Hematopoietic multipotent progenitor cell treated with erythropoietin and hydrocortisone succinate and interleukin-3 and kit ligand, for 15 days (in vitro differentiated cells): ENCODE results near the gene CCR2.
"Not testable (repeated sequence)": the region's sequence is repeated elsewhere in the genome, so short reads cannot be mapped to it uniquely, and the experiment has no call there.

Source experiments
- DNase-seq: peaks from one replicate; pipeline ENCODE4 v3.0.0-alpha.2; 2015; ENCODE audit warnings: low spot score

CCR2 gene

GRCh38 chr3:46380471-46381221 lies 26.7 kb downstream of the CCR2 start:
- DNase-seq, result no peak

- no peak for DNase-seq
Measured at GRCh38 chr3:46381625-46382024, 27.7 kb downstream of the CCR2 start.

DNA sequence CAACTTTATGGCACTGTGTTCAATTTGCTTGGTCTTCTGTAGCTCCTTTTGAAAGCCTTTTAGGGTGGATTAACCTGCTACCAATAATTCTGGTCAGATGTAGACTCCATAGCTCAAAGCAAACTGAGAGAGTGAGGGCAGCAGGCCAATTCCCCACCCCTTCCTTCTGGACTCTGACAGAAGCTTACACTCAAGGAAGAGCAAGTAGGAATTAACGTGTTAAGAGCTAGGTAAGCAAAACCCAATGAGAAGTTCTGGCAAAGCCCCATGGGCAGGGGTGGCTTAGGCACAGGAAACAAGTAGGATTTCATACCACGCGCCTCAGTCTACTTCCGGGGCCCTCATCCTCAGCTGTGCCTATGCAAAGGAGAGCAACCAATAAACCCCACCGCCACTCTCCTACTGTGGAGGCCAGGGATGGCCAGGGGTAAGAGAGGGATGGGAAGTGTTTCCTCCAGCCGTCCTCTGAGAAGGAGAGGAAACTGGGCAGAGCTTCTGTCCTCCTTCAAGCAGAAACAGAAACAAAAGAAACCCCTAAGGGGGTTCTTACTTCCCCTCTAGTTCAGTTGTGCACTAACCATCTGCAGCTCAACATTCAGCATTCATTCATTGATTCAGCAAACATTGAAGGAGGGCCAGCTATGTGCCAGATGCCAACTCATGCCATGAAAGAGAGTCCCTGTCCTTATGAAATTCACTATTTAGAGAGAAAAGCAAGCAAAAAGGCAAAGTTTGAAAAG lies 29.5 kb downstream of the CCR2 start:
- no peak for DNase-seq

DNA sequence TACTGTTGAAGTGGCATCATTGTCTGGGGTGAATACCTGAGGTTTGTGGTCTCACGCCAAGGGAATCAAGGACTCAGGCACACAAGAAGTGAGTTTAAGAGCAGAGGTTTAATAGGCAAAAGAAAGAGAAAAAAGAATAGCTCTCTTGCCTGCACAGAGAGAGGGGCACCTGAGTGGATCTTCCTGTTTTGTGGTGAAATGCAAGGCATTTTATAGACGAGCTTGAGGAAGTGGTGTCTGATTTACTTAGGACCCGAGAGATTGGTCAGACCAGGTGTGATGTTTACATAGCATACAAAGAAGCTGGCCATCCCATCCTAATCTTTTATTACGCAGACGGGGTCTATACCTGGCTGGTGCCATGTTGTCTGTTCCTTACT lies 30.0 kb downstream of the CCR2 start:
- DNase-seq, result no peak

DNA sequence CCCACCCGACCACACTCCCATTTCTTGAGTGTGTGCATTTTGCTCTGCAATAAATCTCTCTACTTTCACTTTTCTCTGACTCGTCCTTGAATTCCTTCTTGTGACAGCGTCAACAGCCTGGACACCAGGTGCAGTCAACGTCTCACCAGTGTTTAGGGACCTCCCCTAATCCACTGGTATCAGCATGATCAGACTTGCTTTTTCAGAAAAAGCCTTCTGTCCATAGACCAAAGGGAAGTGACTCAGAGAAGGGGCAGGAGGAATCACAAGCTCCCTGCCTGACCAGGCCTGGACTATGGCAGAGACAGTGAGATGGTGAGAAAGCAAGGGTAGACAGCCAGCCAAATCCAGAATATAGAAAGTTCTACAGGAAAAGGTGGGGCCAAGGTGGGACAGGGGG lies 32.3 kb downstream of the CCR2 start:
- DNase-seq, result no peak

- DNase-seq, result peak; percentile 20
Measured at GRCh38 chr3:46388847-46389246, 34.9 kb downstream of the CCR2 start.

GRCh38 chr3:46389306-46389705 lies 35.4 kb downstream of the CCR2 start:
- no peak for DNase-seq

- not testable (repeated sequence) for DNase-seq
Measured at GRCh38 chr3:46391526-46391925, 37.6 kb downstream of the CCR2 start.

DNA sequence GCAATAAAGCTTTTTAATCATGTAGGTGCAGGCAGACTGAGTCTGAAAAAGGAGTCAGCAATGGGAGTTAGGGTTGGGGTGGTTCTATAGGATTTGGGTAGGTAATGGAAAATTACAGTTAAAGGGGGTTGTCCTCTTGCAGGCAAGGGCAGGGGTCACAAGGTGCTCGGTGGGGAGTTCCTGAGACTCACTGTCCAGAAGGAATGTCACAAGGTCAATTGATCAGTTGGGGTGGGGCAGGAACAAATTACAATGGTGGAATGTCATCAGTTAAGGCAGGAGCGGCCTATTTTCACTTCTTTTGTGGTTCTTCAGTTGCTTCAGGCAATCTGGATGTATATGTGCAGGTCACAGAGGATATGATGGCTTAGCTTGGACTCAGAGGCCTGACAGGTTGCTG lies 39.1 kb downstream of the CCR2 start:
- DNase-seq, result no peak

DNA sequence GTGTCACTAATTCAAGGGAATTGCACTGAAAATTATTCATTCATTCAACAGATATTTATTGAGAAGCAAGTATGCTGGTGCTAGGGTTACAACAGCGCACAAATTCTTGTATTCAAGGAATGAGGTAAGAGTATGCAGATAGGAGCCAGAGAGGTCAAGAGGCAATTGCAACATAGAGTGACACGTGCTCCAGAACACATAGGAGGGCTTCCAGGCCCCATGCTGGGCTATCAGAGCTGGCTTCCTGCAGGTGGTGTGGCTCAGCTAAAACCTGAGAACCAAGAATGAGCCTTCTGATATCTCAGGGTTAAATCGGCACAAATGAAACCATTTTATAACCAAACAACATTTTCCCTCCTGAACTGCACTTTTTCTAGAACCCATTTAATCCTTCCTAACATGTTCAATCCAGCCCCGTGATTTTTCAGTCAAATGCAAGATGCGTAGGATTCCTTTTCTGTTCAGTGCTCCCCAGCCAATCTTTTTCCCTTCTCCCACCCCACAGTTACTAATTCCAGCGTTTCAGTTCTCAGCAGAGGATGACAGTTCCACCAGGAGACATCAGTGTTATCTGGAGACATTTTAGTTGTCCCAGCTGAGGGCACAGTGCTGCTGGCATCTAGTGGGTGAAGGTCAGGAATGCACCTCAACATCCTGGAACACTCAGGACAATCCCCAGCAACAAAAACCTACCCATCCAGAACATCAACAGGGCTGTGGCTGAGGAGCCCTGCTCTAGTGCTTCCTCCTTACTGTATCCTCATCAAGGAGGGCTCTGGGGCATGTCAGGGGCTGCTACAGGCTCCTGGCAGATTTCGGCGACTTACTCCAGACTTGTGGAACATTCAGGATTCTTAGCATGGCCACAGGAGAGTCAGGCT lies 39.9 kb downstream of the CCR2 start:
- no peak for DNase-seq

GRCh38 chr3:46395210-46395661 lies 41.3 kb downstream of the CCR2 start:
- peak; percentile 52 for DNase-seq

DNA sequence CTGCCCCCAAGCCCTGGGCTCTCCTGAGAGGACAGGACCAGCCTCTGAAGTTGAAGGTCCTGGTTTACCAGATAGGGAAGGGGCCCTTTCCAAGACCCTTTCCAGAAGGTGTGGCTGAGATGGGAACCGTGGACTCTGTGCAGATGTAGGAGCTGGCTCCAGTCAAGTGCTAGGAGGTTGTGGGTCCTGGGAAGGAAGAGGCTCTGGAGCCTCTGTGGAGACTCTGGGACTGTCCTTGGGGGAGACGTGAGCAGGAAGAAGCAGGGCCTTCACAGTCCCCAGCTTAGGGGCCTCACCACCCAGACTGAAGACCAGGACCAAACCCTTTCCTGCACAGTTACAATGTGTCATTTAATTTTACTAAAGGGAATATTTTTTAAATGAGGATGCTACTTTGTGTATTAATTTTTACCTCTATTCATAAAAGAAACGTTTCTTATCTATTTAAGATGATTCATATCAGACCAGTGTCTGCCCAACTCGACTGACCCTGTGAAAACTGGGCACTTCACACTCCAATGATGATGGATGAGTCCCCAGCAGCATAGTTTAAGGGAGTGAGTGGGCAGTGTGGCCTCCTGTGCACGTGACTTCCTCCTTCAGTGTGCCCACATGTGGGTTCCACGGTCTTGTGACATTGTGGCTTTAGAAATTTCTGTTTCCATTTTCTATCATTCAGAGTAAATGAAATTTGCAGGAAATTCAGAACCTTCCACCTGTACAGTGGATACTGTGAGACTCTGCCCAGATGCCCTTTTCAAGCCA lies 42.0 kb downstream of the CCR2 start:
- no peak for DNase-seq

GRCh38 chr3:46397111-46397510 lies 43.2 kb downstream of the CCR2 start:
- DNase-seq, result no peak

DNA sequence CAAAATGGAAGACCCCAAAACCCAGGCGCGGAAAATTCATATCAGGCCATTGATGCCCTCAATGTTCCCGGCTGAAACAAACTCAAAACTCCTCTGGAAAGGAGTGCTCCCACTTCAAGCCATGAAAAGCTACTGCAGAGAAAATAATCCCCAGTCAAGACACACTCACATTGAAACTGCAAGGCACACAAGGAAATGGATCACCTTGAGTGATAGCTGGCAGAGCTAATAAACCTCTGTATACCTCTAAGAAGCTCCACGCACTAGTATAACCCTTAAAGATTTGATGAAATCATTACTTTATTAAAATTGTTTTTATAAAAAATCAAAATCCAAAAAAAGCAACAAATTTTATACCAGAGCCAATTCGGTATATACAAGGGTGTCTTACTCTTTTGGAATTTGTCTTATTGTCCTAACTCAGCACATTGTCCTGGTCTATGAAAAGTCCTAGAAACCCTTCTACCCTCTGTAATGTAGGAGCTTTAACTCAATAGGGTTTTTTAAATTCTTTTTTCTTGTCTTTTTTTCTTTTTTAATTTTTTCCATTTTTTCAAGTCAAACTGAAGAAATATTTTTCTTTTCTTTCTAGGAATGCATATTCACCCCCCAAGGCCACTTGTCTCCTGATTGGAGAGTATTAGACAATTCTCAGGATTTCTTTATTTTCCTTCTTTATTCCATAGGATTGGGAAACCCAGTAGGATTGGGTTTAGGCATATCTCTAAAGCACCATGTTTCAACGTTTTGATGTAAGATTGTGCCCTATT lies 44.5 kb downstream of the CCR2 start:
- no peak for DNase-seq

GRCh38 chr3:46399098-46399497 lies 45.2 kb downstream of the CCR2 start:
- no peak for DNase-seq

DNA sequence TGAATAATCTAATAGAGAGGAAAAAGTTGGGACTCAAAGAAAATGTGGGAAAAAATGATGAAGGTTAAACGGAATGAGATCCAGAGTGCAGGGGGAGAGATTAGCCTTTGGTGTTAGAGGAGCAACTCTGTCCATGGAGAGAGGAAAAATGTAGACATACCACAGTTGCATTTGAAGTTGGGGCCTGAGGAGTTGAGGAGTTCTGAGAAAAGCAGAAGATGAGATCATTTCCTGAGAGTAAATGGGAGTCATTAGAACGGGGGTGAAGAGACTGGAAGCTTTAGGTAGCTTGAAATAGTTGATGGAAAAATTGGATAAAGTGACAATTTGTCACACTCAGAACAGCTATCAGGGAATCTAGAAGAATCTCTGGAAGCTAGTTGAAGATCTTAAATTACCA lies 45.6 kb downstream of the CCR2 start:
- DNase-seq, result no peak

- DNase-seq, result peak; percentile 51
Measured at GRCh38 chr3:46400000-46400734, 46.3 kb downstream of the CCR2 start.

DNA sequence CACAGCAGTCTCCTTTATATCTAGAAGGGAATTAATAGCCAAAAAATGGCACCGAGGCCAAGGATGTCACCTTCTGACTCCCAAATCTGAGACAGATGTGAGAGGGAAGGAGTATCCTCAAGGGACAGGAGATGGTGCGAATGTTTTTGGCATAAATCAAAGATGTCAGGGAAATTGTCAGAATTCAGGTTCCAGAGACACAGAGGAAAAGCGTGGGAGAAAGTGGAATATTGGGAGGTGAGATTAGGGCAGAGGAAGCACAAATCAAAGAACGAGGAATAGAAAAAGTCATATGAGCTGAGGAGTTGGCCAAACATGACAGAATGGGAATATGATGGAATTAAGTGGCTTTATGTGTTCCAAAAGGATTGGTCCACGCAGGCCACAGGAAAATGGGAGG lies 46.9 kb downstream of the CCR2 start:
- no peak for DNase-seq

DNA sequence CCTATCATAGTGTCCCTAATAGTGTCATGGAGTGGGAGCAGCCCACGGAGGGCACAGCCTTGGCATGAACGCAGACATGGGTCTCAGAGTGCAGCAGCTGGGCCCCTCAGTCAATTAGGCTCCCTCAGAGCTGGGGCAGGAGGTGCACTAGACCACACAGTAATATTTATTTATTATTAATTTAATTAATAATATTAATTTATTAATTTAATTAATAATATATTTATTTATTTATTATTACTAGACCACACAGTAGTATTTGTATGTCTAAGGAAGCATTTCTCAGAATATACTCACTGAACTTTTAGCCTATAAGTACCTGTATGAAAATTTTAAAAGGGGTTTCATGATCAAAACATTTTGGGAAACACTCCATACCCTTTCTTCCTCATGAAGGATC lies 47.7 kb downstream of the CCR2 start:
- no peak for DNase-seq

- DNase-seq, result not testable (repeated sequence)
Measured at GRCh38 chr3:46402902-46403301, 49.0 kb downstream of the CCR2 start.
